Stromal cell of bone marrow (primary cell): ENCODE data around the gene DLL3.
A peak's percentile ranks its signal among the peaks of the same experiment; 100 is the strongest.

ENCODE experiments used
- DNase-seq: peaks from one replicate; pipeline ENCODE4 v3.0.0-alpha.2; 2012; ENCODE audit warnings: low read depth

DLL3 gene

DNA sequence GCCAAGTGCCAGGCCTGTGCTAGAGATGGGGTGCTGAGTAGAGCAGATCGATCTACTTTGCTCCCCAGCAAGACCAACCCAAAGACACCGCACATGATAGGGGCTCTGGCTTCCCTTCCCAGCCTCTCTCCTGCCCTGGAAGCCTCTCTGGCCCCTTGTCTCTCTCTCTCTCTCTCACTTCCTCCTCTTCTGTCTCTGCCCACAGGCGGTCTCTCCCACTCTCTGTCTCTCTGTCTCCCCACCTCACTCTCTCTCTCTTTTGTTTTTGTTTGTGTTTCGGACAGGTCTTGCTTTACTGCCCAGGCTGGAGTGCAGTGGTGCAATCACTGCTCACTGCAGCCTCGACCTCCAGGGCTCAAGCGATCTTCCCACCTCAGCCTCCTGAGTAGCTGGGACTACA is 17.5 kb downstream of the DLL3 start:
- no peak for DNase-seq

DNA sequence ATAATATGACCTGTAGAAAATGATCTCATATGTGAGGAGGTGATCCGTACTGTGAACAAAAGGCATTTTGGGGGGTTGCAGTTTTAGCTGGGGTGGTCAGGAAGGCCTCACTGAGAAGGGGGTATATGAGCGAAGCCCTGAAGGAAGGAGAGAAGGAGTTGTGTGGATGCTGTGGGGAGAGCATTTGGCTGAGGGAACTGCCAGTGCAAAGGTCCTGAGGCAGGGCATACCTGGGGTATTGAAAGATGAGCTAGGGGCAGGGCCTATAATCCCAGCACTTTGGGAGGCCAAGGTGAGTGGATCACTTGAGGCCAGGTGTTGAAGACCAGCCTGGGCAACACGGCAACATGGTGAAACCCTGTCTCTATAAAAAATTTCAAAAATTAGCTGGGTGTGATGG is 18.7 kb downstream of the DLL3 start:
- DNase-seq = no peak

DNA sequence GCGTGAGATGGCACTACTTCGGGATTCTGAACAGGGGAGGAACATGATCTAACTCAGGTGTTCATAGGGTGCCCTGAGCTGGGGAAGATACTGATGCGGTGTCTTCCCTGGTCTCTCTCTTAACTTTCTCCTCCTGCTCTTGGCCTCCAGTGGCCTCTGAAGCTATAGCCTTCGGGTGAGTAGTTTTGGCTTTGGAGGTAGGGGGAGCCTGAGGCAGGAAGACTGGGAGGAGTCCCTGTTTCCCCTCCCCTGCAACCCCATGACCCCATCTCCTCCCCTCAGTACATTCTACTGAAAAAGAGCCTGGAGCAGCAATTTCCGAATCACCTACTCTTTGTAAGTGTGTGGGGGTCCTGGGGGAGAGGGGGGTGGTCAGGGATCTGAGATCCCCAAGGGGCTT is 19.7 kb downstream of the DLL3 start:
- no peak for DNase-seq

- DNase-seq = no peak
These were observed 20.2 kb downstream of the DLL3 start for GRCh38 chr19:39518975-39519374.

GRCh38 chr19:39520541-39521484 is 22.1 kb downstream of the DLL3 start:
- no peak for DNase-seq

DNA sequence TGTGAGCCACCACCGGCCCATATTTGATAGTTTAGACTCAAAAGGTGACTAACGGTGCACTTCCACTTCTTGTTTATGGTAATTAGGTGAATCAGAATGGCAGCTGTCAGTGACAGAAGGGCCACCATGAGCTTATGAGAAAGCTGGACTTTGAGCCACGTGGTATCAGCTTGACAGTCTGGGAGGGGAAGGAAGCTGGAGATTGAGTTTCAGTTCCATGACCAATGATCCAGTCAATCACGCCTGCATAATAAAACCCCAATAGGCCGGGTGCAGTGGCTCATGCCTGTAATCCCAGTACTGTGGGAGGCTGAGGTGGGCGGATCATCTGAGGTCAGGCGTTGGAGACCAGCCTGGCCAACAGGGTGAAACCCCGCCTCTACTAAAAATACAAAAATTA is 25.7 kb downstream of the DLL3 start:
- no peak for DNase-seq

GRCh38 chr19:39525205-39525604 is 26.5 kb downstream of the DLL3 start:
- no peak for DNase-seq

DNA sequence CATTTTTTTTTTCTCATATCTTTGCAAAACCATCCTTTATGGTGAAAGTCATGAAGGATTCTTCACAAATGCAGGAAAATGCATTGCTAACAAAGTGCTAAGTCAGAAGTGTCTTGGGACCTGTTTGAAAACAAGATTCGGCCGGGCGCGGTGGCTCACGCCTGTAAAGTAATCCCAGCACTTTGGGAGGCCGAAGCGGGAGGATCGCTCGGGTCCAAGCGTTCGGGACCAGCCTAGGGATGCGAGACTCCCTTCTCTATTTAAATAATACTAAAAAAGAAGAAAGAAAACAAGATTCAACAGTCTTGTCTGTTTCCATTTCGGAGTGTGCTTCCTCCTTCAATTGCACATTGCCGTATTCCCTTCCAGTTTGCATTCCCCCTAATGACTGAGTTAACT is 33.1 kb downstream of the DLL3 start:
- no peak for DNase-seq

- peak; percentile 87 for DNase-seq
These were observed 33.7 kb downstream of the DLL3 start, which contains the start of gene EID2B for GRCh38 chr19:39532233-39533002. Gene EID2B, minus strand, starts transcription at chr19:39532852. Its CDS starts 50 bp downstream, at chr19:39532802.

GRCh38 chr19:39533003-39533512 is 34.3 kb downstream of the DLL3 start:
- no peak for DNase-seq

DNA sequence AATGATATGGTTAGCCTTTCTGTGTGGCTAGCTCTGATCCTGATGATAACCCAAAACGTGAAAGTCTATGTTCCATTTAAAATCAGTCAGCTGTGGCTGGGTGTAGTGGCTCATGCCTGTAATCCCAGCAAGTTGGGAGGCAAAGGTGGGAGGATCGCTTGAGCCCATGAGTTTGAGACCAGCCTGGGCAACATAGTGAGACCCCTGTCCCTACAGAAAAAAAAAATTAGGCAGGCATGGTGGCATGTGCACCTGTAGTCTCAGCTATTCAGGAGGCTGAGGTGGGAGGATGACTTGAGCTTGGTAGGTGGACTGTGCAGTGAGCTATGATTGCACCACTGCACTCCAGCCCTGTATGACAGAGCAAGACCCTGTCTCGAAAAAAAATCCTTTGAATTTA is 35.0 kb downstream of the DLL3 start:
- no peak for DNase-seq

DNA sequence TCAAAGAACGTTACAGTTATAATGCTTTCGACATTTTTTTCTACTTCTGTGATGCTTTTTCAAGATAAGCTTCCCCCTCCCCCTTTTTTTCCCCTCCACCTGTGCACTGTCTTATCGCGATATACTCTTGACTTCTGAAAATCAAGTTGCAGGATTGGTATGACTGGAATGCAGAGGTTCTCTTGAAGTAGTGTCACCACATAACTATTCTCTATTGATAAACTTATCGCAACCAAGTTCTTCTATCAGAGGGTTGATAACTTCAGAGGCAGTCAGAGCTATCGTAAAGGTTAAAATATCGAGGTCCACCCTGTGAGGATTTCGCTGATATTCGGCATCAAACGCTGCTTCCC is 40.4 kb downstream of the DLL3 start:
- no peak for DNase-seq

- peak; percentile 85 for DNase-seq
These were observed 41.0 kb downstream of the DLL3 start, which contains the start of gene EID2 for GRCh38 chr19:39539518-39540332. Gene EID2, minus strand, starts transcription at chr19:39540161. Its CDS starts 82 bp downstream, at chr19:39540079.

DNA sequence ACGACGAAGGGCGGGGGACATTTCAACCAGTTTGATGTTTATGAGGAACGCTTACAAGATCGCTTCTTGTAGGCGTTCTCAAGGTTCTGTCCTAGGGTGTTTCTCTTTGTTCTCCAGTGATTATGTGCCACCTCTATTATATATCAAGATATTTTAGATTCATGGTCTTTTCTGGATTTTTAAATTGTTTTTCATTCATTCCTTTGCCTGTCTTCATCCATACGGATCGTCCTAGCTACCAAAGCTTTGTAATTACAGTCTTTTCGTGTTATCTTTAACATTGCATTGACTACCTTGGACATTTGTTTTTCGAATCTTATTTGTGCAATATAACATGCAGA is 41.6 kb downstream of the DLL3 start:
- DNase-seq = no peak

DNA sequence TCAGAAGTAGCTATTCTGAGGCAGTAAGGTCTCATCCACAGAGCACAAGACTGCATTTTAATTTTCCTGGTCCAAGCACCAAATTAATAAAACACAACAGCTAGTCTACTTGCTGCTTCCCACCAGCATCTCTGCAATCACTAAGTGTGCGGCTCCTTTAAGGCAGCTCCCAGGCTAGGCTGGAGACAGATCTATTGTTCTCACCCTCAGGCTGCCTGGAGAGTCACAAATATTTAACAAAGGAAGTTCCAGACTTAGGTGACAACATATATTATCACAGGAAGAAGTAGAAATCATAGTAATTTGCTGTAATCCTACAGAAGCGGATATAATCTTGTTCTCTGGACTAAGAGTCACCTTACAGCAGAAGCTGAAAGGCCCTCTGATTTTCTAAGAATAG is 43.5 kb downstream of the DLL3 start:
- DNase-seq = no peak

DNA sequence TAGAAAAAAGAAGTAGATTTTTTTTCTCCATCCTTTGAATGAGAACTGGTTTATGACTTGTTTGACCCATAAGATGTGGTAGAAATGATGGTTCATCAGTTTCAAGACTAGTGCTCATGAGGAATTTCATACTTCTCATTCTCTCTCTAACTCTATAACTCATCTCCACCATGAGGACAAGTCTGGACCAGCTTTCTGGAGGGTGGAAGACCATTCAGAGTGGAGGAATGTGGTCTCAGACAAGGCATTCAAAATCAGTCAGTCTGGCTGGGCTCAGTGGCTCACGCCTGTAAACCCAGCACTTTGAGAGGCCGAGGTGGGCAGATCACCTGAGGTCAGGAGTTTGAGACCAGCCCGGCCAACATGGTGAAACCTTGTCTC is 44.7 kb downstream of the DLL3 start:
- no peak for DNase-seq

DNA sequence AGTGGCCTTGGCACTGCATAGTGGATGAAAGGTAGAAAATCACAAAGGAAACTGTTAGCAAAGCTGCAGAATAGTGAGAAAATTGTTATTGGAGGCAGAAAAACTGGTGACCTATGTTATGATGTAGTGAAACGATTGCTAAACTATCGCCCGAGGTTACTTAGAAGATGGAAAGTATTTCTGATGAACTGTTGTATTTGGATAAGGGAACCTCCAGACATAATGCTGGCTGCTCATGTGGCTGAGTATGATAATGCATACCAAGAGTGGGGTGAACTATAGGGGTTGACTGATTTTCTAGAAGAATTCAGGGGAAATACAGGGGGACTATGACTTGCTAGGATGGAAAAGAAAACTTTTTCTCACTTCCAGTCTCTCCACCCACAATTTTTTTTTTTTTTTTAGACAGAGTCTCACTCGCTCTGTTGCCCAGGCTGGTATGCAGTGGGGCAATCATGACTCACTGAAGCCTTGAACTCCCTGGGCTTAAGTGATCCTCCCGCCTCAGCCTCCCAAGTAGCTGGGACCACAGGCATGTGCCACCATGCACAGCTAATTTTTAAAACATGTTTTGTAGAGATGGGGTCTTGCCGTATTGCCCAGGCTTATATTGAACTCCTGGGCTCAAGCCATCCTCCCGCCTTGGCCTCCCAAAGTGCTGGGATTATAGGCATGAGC is 45.6 kb downstream of the DLL3 start:
- no peak for DNase-seq

DNA sequence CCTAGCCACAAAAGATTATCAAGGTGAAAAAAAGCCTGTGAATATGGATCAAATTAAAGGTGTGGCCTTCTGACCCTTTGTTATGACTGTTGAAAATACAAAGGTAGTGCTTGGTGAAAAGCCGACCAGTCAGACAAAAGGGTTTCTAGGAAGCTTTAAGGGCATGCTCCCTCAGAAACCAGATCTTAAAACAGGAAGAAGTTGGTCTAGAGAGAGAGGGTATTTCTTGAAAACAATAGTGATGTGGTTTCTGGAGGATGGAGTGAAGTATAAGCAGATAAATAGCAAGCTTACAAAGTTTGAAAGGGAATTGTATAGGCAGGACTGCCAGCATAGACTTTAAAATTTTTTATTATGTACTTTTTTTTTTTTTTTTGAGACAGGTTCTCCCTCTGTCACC is 46.2 kb downstream of the DLL3 start:
- DNase-seq = no peak

DNA sequence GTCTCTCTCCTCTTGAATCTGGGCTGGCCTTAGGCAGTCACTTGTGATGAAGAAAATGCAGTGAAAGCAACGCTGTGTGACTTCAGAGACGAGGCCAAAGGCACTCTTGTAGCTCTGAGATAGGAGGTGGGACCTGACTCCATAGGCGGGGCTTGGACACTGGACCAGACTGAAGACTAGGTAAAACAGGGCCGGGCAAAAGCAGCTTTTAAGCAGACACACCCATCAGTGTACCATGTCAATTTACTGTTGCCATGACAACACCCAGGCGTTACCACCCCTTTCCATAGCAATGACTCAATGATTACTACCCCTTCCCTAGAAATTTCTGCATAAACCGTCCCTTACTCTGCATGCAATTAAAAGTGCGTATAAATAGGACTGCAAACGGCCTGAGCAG is 47.9 kb downstream of the DLL3 start:
- no peak for DNase-seq

GRCh38 chr19:39550197-39550596 is 51.5 kb downstream of the DLL3 start:
- DNase-seq = no peak

DNA sequence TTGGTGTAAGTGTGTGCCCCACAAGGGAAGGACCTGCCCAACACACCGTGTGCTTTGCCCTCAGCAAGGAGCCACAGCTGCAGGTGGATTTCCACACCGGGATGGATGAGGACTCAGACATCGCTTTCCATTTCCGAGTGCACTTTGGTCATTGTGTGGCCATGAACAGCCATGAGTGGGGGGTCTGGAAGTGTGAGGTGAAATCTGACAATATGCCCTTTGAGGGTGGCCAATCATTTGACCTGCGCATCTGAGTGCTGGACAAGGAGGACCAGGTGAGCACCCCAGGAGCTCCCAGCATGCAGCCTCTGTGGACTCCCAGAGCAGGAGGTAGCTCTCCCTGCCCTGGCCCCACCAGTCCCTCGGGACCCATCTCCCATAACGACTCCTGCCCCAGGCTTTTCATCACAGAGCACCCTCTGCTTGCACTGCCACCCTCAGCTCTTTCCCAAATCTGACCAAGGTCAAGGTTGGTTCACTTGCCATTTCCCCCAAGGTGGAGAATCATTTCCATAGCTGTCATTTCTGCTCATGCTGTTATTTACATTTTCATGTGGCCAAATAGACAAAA is 54.4 kb downstream of the DLL3 start:
- no peak for DNase-seq
